Measurements from ENCODE around the gene KCNJ14. TPM values are rescaled to one million over a fixed set of nuclear protein-coding genes. Genes with fewer than 3 reads are reported as not detected.

KCNJ14 gene
- polyA plus RNA-seq, result 0.43 TPM in 1 of 2 replicates, not detected in the other

DNA sequence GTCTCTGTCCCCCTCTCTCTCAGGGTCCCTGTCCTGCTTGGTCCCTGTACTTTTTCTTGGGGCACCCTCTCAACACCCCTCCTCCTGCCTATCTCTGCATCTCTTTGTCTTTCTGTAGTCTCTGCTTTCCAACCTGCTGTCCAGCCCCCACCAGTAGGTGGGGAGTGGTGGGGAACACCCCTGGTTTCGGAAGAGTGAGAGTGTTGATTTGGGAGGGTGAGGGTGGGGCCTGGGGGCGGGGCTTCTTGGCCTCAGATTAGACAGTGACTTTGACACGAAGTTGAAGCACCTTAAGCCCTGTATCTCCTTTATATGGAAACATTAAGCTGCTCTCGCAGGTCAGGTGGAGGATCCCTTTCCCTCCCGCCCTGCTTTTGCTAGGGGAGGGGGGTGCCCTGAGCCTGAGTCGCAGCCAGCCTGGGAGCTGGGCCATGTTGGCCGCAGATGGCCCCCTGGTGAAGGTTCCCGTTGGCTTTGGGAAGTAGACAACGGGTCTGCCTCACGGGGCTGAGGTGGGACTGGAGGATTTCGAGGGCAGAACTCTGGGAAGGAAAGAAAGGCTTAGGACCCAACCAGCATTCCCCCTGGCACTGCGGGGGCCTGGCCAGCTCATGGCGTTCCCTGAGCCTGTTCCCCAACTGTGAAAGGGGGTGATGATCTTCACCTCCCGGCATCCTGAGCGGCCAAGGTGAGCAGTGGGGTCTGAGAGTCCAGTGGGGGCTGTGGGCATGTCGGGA lies at the start of gene KCNJ14:
TSS of gene KCNJ14 (plus strand) at position 404 of the 737 bp plus-strand sequence. CDS start 6,151 bp downstream, outside the sequence.

DNA sequence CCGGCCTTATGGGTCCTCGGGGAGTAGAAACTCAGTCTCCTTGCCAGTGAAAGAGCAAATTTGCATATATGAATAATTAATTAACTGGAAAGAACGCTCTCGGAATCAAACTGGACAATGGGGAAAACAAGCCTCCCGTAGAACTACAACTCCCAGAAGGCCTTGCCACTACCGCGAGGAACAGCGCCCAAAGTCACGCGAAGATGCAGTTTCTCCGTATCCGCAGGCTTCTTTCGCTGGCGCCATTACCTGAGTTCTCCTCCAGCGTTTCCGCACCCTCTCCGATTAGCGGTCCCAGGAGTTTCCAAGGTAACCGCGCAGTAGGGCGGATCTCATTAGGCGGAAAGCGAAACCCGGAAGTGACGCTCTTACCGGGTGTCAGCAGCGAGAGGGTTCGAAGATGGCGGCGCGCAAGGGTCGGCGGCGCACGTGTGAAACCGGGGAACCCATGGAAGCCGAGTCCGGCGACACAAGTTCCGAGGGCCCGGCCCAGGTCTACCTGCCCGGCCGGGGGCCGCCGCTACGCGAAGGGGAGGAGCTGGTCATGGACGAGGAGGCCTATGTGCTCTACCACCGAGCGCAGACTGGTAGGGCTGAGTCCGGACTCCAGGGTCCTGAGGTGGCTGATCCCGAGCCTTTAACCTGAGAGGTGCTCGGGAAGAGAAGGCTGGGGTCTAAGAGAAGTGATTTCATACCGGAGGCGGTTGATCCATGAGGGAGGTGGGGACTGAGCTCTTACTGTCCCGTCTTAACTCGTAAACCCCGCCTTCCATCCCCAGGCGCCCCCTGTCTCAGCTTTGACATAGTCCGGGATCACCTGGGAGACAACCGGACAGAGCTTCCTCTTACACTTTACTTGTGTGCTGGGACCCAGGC lies 9.5 kb upstream of the KCNJ14 start, which contains the start of gene GRWD1:
TSS of gene GRWD1 (plus strand) at position 378 of the 876 bp plus-strand sequence. CDS start at position 401, 23 bp downstream.

GRCh38 chr19:48469289-48469881 lies 14.0 kb downstream of the KCNJ14 start, which contains the start of gene CYTH2:
CYTH2 (plus strand) TSS chr19:48469369; CDS start chr19:48469508, 139 bp downstream.

DNA sequence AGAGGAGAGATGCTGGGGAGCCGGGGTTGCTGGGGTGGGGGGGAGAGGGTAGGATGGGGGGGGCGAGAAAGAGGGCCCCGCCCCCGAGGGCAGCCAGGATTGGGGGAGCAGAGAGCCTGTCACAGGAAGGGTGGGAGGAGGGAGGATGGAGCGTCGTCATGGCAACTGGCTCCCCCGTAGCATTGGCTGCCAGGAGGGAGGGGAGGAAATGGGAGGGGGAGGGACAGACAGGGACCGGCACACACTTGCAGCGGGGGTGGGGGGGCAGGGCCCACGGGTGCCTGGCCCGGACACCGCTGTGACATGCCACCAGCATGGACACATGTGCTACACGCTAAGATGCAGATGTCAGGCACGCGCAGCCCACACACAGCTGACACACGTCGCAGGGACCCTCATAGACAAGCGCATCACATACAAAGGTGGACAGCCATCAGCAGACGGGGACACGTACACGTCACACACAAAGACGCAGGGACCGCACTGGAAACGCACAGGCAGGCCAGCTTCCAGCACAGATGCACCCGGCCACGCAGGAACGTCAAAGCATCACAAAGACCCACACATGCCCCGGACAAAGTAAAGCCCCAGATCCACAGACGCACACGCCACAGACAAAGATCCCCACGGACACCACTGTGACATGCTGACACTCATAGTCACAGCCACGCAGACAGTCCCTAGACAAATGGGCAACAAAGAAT lies 56.6 kb downstream of the KCNJ14 start, which contains the start of gene LMTK3:
TSS of gene LMTK3 (minus strand) at position 36 of the 704 bp plus-strand sequence. CDS start 259 bp downstream, outside the sequence.

Other genes starting within 250 kb of the KCNJ14 start
- gene CARD8, start 199.7 kb upstream of the KCNJ14 start, polyA plus RNA-seq, result 4.6 and 9.0 TPM in 2 replicates
- gene ZNF114, start 185.5 kb upstream of the KCNJ14 start, polyA plus RNA-seq, result 0.17 TPM in 1 of 2 replicates, not detected in the other
- 0.97 and 6.4 TPM in 2 replicates for gene EMP3, start 130.0 kb upstream of the KCNJ14 start, polyA plus RNA-seq
- 3.2 and 4.9 TPM in 2 replicates for gene TMEM143, start 91.6 kb upstream of the KCNJ14 start, polyA plus RNA-seq
- not detected in 2 replicates for gene SYNGR4, start 91.2 kb upstream of the KCNJ14 start, polyA plus RNA-seq
- gene KDELR1, start 64.0 kb upstream of the KCNJ14 start, polyA plus RNA-seq, result 8.9 and 18.1 TPM in 2 replicates
- gene GRIN2D, start 61.9 kb upstream of the KCNJ14 start, polyA plus RNA-seq, result not detected in 2 replicates
- gene GRWD1, start 9.6 kb upstream of the KCNJ14 start, polyA plus RNA-seq, result 1.0 and 2.4 TPM in 2 replicates
- gene CYTH2, start 13.8 kb downstream of the KCNJ14 start, polyA plus RNA-seq, result 10.5 and 12.6 TPM in 2 replicates
- 1.1 and 1.5 TPM in 2 replicates for gene LMTK3, start 56.3 kb downstream of the KCNJ14 start, polyA plus RNA-seq
- 0.24 and 1.6 TPM in 2 replicates for gene SULT2B1, start 96.6 kb downstream of the KCNJ14 start, polyA plus RNA-seq
- gene SPACA4, start 151.2 kb downstream of the KCNJ14 start, polyA plus RNA-seq, result not detected in 2 replicates
- gene FAM83E, start 159.5 kb downstream of the KCNJ14 start, polyA plus RNA-seq, result not detected in 2 replicates
- 216 and 328 TPM in 2 replicates for gene RPL18, start 163.6 kb downstream of the KCNJ14 start, polyA plus RNA-seq
- gene SPHK2, start 163.9 kb downstream of the KCNJ14 start, polyA plus RNA-seq, result 0.34 and 0.75 TPM in 2 replicates
- 13.1 and 42.9 TPM in 2 replicates for gene DBP, start 181.8 kb downstream of the KCNJ14 start, polyA plus RNA-seq
- 38.0 and 43.7 TPM in 2 replicates for gene CA11, start 190.6 kb downstream of the KCNJ14 start, polyA plus RNA-seq
- gene NTN5, start 217.4 kb downstream of the KCNJ14 start, polyA plus RNA-seq, result 0.16 TPM in 1 of 2 replicates, not detected in the other
- gene FUT2, start 240.4 kb downstream of the KCNJ14 start, polyA plus RNA-seq, result 0.13 and 0.17 TPM in 2 replicates

All from Purkinje cell (primary cell).